ENCODE measurements around the gene CHN2. TPM values are rescaled to one million over a fixed set of nuclear protein-coding genes. Genes with fewer than 3 reads are reported as not detected.

Gene CHN2
- polyA plus RNA-seq, 1 of the 3 experiments (the other 2 are of a cell fraction), result 0.02 TPM

- H4K20me1 ChIP-seq (ENCODE audit: insufficient read depth), result no peaks in the 10 kb centered on the region
- no peaks in the 10 kb centered on the region for H3K9me3 ChIP-seq
- H3K4me1 ChIP-seq (ENCODE audit: control insufficient read depth in 1 of 2, insufficient read depth in 2 of 2, low read depth in 1 of 2, low read length in 1 of 2), result peaks cover 0 to 9% of the 10 kb centered on the region in 2 experiments; a peak in 2 of 4 replicates
- ChIA-PET CTCF (interaction anchor here (0.9 to 7.3 kb wide), 8 partner anchors 43 to 272 kb away, joined by 3 to 185 read pairs (median 9); no protein-coding TSS in a partner anchor), POLR2A (no interaction called here)
- no peak overlapping the region for H3K9ac ChIP-seq
- peak overlapping the region in 1 of 2 experiments; percentile 61; a peak in 1 of 4 replicates for H3K4me3 ChIP-seq (ENCODE audit: low read depth in 2 of 2, low read length in 1 of 2)
- no peak overlapping the region for H3K27ac ChIP-seq (ENCODE audit: low read depth in 2 of 2, low read length in 1 of 2)
- H3K27me3 ChIP-seq (ENCODE audit: insufficient read depth), result peaks cover 48% of the 10 kb centered on the region
- 59% methylated on average over 26 of the region's 26 CpGs for WGBS (ENCODE audit: low lambda C conversion rate)
- no peaks in the 10 kb centered on the region for H3K36me3 ChIP-seq (replicated peaks in 1 of 2; ENCODE audit: control insufficient read depth in 1 of 2, insufficient read depth in 2 of 2, low read length in 1 of 2)
- TF ChIP-seq ELF1 (IDR thresholded peaks at IDR 0.05) (no peak), JUND (IDR thresholded peaks at IDR 0.05) (no peak), IRF3 (IDR thresholded peaks at IDR 0.05; ENCODE audit: low read depth, low read length) (no peak), TEAD4 (IDR thresholded peaks at IDR 0.05; ENCODE audit: borderline replicate concordance, insufficient read depth) (no peak), POLR2AphosphoS5 (IDR thresholded peaks at IDR 0.05; ENCODE audit: low read depth, low read length) (no peak), SMC3 (IDR thresholded peaks at IDR 0.05; ENCODE audit: low read depth, low read length) (no peak), SIN3A (IDR thresholded peaks at IDR 0.05; ENCODE audit: borderline replicate concordance, low read depth, low read length) (no peak), MAX (IDR thresholded peaks at IDR 0.05; ENCODE audit: low read depth) (no peak), GATA2 (CRISPR knock-in tag; IDR thresholded peaks at IDR 0.05) (no peak), RCOR1 (IDR thresholded peaks at IDR 0.05; ENCODE audit: low read length) (no peak), RFX5 (IDR thresholded peaks at IDR 0.05; ENCODE audit: low read length) (no peak), GABPA (IDR thresholded peaks at IDR 0.05; ENCODE audit: low read depth) (no peak), RAD21 (IDR thresholded peaks at IDR 0.05; ENCODE audit: low read length) (no peak), CHD2 (IDR thresholded peaks at IDR 0.05; ENCODE audit: low read length, partially characterized antibody) (no peak), TAF1 (IDR thresholded peaks at IDR 0.05; ENCODE audit: borderline replicate concordance, low read depth, low read length) (no peak), FOXJ3 (CRISPR knock-in tag; IDR thresholded peaks at IDR 0.05) (no peak)
- TF ChIP-seq, protein P1, sequence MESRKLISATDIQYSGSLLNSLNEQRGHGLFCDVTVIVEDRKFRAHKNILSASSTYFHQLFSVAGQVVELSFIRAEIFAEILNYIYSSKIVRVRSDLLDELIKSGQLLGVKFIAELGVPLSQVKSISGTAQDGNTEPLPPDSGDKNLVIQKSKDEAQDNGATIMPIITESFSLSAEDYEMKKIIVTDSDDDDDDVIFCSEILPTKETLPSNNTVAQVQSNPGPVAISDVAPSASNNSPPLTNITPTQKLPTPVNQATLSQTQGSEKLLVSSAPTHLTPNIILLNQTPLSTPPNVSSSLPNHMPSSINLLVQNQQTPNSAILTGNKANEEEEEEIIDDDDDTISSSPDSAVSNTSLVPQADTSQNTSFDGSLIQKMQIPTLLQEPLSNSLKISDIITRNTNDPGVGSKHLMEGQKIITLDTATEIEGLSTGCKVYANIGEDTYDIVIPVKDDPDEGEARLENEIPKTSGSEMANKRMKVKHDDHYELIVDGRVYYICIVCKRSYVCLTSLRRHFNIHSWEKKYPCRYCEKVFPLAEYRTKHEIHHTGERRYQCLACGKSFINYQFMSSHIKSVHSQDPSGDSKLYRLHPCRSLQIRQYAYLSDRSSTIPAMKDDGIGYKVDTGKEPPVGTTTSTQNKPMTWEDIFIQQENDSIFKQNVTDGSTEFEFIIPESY (IDR thresholded peaks at IDR 0.05; ENCODE audit: borderline replicate concordance, low read depth), result no peak
- TF ChIP-seq, protein P2, sequence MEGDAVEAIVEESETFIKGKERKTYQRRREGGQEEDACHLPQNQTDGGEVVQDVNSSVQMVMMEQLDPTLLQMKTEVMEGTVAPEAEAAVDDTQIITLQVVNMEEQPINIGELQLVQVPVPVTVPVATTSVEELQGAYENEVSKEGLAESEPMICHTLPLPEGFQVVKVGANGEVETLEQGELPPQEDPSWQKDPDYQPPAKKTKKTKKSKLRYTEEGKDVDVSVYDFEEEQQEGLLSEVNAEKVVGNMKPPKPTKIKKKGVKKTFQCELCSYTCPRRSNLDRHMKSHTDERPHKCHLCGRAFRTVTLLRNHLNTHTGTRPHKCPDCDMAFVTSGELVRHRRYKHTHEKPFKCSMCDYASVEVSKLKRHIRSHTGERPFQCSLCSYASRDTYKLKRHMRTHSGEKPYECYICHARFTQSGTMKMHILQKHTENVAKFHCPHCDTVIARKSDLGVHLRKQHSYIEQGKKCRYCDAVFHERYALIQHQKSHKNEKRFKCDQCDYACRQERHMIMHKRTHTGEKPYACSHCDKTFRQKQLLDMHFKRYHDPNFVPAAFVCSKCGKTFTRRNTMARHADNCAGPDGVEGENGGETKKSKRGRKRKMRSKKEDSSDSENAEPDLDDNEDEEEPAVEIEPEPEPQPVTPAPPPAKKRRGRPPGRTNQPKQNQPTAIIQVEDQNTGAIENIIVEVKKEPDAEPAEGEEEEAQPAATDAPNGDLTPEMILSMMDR (IDR thresholded peaks at IDR 0.05), result no peak
- H3F3A ChIP-seq (replicated peaks; ENCODE audit: insufficient read depth), result no peaks in the 10 kb centered on the region
- no peaks in the 10 kb centered on the region for H3K9me2 ChIP-seq
- no peaks in the 10 kb centered on the region for H3K79me2 ChIP-seq (ENCODE audit: insufficient read depth)
- no peak overlapping the region for H2AFZ ChIP-seq (ENCODE audit: low read depth)
- DNase-seq, result no peak
- no peak overlapping the region for H3K4me2 ChIP-seq
Observed at GRCh38 chr7:29193316-29194205, 1.0 kb upstream of the CHN2 start.
